Measurements from ENCODE around the gene TEX2. TPM values are rescaled to one million over a fixed set of nuclear protein-coding genes. Genes with fewer than 3 reads are reported as not detected.

Gene TEX2
- polyA plus RNA-seq, 1 donor (not counting 4 experiments of a cell fraction or from before 2014, with no cell fraction given) = 44.4 TPM

- FAIRE-seq = no peak
- Histone ChIP-seq H3K9me3 (ENCODE audit: control insufficient read depth, low read depth, low read length) (no peaks in the 10 kb centered on the region), H3K9me1 (ENCODE audit: control insufficient read depth, extremely low read depth, insufficient read depth, low read length) (peaks cover 2% of the 10 kb centered on the region), H3K4me1 (ENCODE audit: control insufficient read depth, extremely low read depth, insufficient read depth, low read length) (peaks cover 33% of the 10 kb centered on the region), H2AFZ (ENCODE audit: control insufficient read depth, low read length) (no peak overlapping the region), H3K9ac (ENCODE audit: control insufficient read depth, extremely low read depth, insufficient read depth, low read length) (no peak overlapping the region), H3K4me2 (ENCODE audit: control insufficient read depth, extremely low read depth, insufficient read depth, low read depth, low read length) (no peak overlapping the region), H3K27me3 (ENCODE audit: control insufficient read depth, extremely low read depth, insufficient read depth, low read length) (no peaks in the 10 kb centered on the region), H3K36me3 (ENCODE audit: control insufficient read depth in 2 of 2, extremely low read depth in 1 of 2, insufficient read depth in 2 of 2, low read length in 2 of 2) (peaks cover 3 to 4% of the 10 kb centered on the region in 2 experiments), H4K20me1 (ENCODE audit: control insufficient read depth, extremely low read depth, insufficient read depth, low read length) (no peaks in the 10 kb centered on the region), H3K4me3 (ENCODE audit: control insufficient read depth in 2 of 3, extremely low read depth in 1 of 3, insufficient read depth in 2 of 3, low read depth in 1 of 3, low read length in 3 of 3) (no peak overlapping the region), H3K79me2 (ENCODE audit: control insufficient read depth, insufficient read depth, low read length) (peaks cover 59% of the 10 kb centered on the region), H3K27ac (ENCODE audit: control insufficient read depth, insufficient read depth, low read length) (no peak overlapping the region)
- dilution Hi-C loops (cut with MboI; ENCODE audit: extremely low pct_ligation_motif_present, low sequenced_read_pairs) = no loop called here
- TF ChIP-seq, protein P1, sequence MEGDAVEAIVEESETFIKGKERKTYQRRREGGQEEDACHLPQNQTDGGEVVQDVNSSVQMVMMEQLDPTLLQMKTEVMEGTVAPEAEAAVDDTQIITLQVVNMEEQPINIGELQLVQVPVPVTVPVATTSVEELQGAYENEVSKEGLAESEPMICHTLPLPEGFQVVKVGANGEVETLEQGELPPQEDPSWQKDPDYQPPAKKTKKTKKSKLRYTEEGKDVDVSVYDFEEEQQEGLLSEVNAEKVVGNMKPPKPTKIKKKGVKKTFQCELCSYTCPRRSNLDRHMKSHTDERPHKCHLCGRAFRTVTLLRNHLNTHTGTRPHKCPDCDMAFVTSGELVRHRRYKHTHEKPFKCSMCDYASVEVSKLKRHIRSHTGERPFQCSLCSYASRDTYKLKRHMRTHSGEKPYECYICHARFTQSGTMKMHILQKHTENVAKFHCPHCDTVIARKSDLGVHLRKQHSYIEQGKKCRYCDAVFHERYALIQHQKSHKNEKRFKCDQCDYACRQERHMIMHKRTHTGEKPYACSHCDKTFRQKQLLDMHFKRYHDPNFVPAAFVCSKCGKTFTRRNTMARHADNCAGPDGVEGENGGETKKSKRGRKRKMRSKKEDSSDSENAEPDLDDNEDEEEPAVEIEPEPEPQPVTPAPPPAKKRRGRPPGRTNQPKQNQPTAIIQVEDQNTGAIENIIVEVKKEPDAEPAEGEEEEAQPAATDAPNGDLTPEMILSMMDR (optimal IDR thresholded peaks at IDR 0.05 in 1 of 3, IDR thresholded peaks at IDR 0.05 in 1 of 3, conservative IDR thresholded peaks at IDR 0.05 in 1 of 3; ENCODE audit: extremely low read depth in 1 of 3, insufficient read depth in 2 of 3, low read length in 3 of 3) = no peak
- no peak for TF ChIP-seq EZH2 (IDR thresholded peaks at IDR 0.05; ENCODE audit: low read length)
- no peak for DNase-seq (ENCODE audit: low read depth, low spot score)
These were observed 20.4 kb downstream of the TEX2 start for GRCh38 chr17:64242633-64243032.

DNA sequence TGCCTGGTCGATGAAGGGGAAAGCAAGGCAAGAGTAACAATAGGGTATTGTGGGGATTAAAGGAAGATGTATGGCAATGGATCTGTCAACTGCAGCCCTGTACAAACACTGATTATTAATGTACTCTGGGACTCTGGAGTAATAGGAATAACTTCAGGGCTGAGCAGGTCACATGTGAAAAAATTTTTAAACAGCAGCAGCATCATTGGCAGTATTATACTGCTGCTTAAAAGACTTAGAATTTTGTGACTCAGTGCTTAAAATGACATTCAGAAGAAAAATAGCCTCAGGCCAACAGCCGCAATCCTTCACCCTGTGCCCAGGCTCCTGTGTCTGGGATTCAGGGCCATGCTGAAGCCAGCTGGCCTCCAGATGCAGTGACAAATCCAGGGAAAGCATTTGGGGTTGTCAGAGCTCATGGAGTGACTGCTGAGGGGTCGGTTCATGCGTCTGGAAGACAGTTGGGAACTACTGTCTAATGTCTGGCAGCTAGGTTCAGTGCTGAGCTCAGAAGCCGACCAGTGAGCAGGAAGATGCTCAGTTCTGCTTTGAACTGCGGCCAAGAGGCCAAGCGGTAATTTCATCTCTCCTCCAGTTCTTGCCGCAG, 22.2 kb downstream of the TEX2 start:
- Histone ChIP-seq H3K9me3 (ENCODE audit: control insufficient read depth, low read depth, low read length) (no peaks in the 10 kb centered on the region), H3K36me3 (ENCODE audit: control insufficient read depth in 2 of 2, extremely low read depth in 1 of 2, insufficient read depth in 2 of 2, low read length in 2 of 2) (peaks cover 0 to 1% of the 10 kb centered on the region in 2 experiments), H3K4me3 (ENCODE audit: control insufficient read depth in 2 of 3, extremely low read depth in 1 of 3, insufficient read depth in 2 of 3, low read depth in 1 of 3, low read length in 3 of 3) (no peak overlapping the region), H3K4me2 (ENCODE audit: control insufficient read depth, extremely low read depth, insufficient read depth, low read depth, low read length) (peak overlapping the region; percentile 29), H3K9me1 (ENCODE audit: control insufficient read depth, extremely low read depth, insufficient read depth, low read length) (peaks cover 2% of the 10 kb centered on the region), H2AFZ (ENCODE audit: control insufficient read depth, low read length) (no peak overlapping the region), H3K4me1 (ENCODE audit: control insufficient read depth, extremely low read depth, insufficient read depth, low read length) (peaks cover 35% of the 10 kb centered on the region), H3K9ac (ENCODE audit: control insufficient read depth, extremely low read depth, insufficient read depth, low read length) (no peak overlapping the region), H3K27me3 (ENCODE audit: control insufficient read depth, extremely low read depth, insufficient read depth, low read length) (no peaks in the 10 kb centered on the region), H3K79me2 (ENCODE audit: control insufficient read depth, insufficient read depth, low read length) (peaks cover 62% of the 10 kb centered on the region), H4K20me1 (ENCODE audit: control insufficient read depth, extremely low read depth, insufficient read depth, low read length) (no peaks in the 10 kb centered on the region), H3K27ac (ENCODE audit: control insufficient read depth, insufficient read depth, low read length) (no peak overlapping the region)
- FAIRE-seq (peak; percentile 74), DNase-seq (ENCODE audit: low read depth, low spot score) (no peak)
- dilution Hi-C loops (cut with MboI; ENCODE audit: extremely low pct_ligation_motif_present, low sequenced_read_pairs) = no loop called here
- no peak for TF ChIP-seq EZH2 (IDR thresholded peaks at IDR 0.05; ENCODE audit: low read length)
- TF ChIP-seq, protein P1 (optimal IDR thresholded peaks at IDR 0.05 in 1 of 3, IDR thresholded peaks at IDR 0.05 in 1 of 3, conservative IDR thresholded peaks at IDR 0.05 in 1 of 3; ENCODE audit: extremely low read depth in 1 of 3, insufficient read depth in 2 of 3, low read length in 3 of 3) = no peak

Measured in keratinocyte (primary cell).